NOMO-1 treated with dmso at 0.1 percent for 144 hours (cell line): Measurements from ENCODE around the gene WDR54.
"Not testable (repeated sequence)": the region's sequence is repeated elsewhere in the genome, so short reads cannot be mapped to it uniquely, and the experiment has no call there.

Experiments
- DNase-seq: peaks from one replicate; lab custom pipeline; 2025; ENCODE audit not compliant: unreplicated experiment; lab: John Stamatoyannopoulos, UW

The WDR54 gene

DNA sequence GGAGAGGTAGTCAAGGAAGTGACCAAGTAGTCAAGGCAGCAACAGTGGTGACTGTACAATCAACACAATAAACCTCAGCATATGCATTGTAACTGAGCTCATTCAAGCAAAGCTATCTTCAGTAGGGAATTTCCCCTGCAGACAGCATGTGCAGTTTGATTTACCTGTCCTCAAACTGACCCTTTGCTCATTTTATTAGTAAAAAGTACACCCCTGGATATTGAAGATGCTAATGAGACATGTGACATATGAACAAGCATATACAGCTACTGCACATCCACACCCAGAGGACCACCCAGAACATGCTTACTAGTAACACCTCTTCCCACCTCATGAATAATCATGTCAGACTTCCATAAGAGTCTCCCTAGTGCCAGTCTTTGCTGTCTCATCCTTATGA, 15.5 kb upstream of the WDR54 start:
- DNase-seq: no peak

DNA sequence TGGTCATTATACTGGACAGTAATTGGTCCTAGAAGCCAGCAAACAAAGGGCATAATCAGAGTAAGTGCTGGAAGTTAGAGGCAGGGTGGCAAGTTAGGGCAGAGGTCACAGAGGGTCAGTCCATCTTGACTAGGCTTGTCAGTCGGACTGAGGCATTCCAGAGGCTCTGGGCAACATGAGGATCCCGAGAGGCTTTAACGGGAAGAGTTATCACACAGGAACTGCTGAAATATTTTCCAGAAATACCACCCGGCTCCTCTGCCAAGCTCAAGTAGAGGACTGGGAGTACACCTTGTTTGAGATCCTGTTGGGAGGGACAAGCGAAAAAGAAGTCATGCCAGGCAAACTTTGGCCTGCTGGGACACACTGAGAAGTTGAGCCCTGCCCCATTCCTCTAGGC, 13.8 kb upstream of the WDR54 start:
- DNase-seq: no peak

DNA sequence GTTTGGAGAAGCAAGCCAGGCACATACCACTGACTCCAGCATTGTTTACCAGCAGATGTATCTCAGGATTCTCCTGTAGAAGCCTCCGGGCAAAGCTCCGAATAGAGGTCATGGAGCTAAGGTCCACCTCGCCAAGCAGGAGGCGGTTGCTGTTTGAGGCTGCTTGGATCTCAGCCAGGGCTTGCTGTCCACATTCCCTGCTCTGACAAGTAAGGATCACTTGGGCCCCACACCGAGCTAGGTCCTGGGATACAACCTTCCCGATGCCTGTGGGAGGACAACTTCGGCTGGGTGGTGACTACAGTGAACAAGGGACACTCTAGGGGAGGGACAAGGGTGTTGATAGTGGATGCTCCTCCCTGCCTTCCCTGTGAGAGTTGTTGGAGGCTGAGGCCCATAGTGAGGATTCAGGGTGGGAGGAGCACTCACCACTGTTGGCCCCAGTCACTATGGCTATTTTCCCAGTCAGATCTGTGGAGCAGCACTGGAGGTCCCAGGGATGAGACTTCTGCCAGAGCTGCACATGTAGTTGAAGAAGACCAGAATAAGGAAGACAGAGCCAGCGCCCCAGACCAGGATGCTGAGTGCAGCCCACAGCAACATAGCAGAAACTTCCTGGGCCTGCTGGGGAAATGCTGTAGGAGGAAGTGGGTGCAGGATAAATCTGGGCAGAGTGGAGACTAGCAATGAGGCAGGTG, 8.4 kb upstream of the WDR54 start:
- DNase-seq: no peak

DNA sequence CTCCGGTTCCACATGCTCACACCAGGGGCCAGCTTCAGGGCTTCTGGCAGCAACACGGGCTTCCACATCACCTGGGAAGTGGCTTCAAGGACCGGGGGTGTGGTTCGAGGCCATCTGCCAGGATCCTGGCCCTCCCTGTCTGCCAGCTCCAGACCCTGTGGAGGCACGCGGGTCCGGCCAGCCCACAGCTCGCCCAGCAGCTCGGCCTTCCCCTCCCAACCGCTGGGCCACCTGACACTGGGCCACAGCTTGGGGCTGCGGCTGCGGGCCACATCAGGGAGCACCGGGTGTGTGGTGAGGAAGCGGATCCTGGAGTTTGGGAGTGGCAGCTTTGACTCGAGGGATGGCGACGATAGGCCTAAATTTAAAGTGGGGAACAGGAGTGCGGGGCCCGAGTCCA, 7.1 kb upstream of the WDR54 start:
- DNase-seq: no peak

DNA sequence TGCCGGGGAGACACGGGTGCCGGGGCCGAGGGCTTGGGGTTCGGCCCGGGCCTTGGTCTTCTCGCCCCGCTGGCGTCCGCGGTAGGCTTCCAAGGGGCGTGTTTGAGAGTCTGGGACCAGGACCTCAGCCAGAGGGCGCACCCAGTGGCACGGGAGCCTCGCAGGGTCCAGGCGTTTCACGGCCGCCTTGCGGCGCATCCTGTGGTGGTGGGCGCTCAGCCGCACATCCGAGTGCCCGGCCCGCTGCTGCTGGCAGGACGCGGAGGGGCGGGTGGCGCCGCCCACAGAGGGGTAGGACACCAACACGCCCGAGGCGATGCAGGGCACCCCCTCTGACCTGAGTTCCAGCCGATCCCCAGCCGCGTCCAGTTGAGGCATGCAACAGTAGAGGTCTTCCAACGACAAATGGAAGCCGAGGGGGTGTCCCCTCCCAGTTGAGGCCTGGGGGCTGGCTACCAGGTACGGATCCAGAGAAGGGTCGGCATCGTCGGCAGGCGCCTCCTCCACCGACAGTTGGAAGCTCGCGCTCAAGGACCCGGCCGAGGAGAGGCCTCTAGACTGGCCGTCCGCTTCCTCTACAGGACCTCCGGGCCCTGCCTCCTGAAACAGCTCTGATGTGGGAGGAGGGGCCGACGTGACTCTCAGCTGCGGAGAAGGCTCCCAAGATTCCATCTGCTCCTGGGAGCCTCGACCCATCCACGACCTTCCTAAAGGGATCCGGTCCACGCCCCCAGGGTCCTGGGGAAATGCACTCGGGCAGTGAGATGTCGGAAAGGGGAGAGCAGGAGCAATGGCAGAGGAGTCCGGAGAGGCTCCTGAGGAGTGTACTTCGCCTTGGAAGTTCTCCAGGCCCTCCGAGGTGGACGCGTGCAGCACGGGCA, 6.4 kb upstream of the WDR54 start:
- no peak for DNase-seq

DNA sequence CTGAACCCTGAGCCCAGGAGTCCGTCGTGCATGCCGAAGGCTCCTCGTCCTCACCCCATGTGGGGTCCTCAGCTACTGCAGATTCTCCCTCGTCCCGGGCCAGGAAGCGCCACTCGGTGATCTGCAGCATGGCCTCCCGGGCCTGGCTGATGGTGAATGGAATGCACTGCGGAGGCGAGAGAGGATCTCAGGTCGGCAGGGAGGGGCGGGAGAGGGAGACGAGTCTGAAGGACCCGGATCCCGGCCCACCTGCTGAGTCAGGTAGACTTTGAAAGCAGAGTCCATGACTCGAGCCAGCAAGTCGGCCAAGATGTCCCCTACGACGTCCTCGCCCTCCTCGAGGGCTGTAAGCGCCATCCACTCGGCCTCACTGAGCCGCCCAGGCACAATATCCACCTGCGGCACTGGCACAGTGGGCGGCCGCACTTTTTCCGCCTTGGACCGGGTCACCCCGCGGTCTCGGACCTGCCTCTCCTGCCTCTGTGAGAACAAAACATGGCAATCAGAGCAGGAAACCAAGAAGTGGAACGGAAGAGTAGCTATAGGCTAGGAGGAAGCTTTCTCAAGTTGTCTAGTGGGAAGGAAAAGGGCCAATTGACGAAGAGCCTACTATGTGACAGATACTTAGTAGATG, 5.7 kb upstream of the WDR54 start:
- no peak for DNase-seq

DNA sequence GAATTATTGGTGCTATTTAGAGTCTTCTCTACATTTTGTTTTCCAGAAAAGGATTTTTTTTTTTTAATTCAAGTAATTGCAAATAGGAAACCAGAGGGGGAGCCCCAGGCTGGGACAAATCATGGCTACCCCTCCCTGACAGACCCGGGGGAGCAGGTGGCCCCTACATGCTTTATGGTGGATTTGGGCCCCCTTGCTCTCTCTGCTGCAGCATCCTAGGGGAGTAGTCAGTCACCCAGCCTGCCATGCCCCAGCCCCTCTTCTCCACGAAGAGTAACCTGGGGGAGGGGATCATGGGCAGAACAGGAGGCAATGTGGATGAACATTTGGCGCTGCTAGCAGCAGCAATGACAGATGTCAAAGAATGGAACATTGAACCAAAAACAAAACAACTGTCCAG, 4.8 kb upstream of the WDR54 start:
- no peak for DNase-seq

DNA sequence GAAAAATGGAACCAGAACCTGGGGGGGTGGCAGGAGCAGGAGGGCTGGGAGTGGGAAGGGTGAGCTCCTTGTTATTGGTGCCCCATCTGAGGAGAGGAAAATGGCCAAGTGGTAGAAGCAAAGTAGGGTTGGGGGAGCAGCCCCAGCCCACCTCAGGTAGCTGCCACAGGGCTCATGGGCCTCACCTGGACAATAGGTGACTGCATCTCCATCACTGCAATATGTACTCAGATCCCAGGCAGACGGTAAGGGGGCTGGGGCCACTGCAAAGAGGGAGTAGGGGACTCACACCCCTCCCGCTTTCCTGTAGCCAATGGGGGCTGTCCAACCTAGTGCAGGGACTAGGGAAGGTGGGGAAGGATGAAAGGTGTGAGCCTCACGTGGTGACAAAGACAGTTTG, 4.3 kb upstream of the WDR54 start:
- DNase-seq: no peak

DNA sequence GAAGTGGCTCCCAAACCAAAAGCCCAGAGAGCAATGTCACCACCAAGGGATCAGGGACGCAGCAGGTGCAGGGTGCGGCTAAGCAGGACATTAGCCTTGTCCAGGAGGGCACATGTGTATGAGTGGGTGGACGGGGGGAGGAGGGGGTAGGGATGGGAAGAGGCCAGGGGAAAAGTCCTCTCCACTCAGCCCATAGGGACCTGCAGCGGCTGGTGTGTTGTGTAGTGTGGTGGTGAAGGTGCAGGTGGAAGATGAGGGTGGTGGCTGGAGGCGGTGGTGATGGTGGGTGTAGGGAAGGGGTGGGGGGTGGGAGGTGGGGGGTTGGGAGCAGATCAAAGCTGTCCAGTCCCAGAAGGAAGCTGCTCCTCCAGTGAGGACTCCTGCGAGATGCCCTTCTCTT, 3.8 kb upstream of the WDR54 start:
- no peak for DNase-seq

DNA sequence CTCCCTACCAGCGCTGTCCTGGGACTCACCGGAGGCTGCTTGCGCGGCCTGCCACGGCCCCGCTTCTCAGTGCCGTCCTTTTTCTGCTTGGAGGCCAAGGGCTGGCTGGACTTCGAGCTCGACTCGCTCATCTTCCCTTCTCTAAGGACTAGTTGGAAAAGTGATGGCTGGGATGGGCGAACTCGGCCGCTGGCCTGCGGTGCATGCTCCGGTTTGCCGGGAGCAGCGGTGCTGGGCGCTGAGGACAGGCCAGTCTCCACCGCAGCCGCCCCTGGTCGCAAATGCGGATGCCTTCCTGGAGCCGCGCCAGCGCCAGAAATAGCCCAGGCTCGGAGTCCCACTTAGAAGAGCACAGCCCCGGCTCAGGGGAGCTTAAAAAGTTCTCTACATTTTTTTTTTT, 3.2 kb upstream of the WDR54 start:
- DNase-seq: no peak

DNA sequence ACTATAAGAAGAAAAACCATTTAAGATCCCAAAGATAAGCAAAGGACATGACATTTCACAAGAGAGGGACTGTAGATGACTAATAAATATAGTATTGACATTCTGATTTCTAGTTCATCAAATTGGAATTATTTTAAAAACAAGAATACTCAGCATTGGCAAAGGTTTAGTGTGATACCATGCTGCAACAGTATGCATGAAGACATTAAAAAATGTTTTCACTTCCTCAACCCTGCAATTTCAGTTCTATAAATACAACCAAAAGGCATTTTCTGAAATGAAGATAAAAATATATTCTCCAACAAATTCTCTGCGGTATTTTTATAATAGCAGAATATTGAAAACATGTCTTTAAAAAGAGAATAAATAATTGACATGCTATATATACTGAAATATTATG, 2.2 kb upstream of the WDR54 start:
- DNase-seq: no peak

DNA sequence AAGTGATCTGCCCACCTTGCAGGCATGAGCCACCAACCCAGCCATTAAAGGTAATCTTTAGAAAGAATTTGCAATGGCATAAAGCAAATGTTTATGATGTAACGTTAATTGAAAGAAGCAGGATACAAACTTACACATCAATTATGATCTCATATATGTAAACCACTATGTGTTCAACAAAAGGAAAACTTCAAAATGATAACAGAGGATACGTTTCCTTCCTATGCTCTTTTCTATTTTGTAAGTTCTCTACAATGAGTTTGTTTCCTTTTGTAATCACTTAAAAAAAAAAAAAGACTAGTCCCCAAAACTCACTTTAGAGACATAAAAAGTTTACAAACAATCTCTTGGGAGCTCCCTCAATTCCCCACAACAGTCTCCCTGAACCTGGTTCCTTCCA, 1.5 kb upstream of the WDR54 start:
- DNase-seq: no peak

DNA sequence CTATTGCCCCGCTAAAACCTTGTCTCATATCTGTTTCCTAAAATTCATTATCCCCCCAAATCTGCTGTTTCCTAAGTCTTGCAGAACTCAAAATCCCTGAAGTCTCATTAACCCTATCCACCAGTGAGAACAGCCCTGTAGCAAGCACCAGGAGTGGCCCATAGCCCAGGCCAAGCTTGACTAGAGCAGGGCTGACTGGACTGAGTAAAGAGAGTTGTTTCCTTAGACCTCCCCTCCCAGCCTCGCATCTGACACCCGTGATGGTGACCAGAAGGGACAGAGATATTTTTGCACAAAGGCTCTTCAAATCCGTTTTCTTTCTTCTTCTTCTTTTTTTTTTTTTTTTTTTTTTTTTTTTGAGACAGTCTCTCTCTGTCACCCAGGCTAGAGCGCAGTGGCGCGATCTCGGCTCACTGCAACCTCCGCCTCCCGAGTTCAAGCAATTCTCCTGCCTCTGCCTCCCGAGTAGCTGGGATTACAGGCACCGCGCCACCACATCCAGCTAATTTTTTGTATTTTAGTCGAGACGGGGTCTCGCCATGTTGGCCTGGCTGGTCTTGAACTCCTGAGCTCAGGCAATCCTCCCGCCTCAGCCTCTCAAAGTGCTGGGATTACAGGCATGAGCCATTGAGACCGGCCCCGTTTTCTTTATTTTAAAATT, 957 bp upstream of the WDR54 start:
- not testable (repeated sequence) for DNase-seq

DNA sequence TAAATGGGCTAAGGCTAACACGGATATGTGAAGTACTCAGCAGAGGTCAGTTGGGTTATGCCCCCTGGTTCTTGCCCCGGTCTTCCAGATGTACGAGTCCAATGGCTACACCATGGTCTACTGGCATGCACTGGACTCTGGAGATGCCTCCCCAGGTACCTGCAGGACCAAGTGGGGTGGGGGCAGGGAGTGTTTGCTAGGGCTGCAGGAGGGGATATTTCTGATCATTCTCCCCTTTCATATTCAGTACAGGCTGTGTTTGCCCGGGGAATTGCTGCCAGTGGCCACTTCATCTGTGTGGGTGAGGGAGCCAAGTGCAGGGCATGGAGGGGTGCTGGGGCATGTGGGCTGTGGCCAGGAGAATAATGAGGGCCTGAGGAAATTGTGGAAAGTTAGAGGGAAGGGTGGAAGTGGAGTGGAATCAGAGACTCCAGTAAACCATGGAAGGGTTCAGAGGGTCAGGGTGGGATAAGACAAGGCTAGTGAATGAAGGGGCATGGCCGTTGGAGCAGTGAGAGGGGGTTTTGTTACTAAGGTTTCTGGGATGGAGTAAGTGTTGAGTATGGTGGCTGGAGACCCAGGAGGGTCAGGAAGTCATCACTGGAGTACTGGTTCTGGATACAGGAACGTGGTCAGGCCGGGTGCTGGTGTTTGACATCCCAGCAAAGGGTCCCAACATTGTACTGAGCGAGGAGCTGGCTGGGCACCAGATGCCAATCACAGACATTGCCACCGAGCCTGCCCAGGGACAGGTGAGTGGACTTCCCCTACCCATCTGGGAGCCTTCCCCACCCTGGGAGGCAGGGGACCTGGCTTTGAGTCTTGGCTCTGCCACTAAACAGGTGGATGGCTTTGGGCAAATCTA, 1.9 kb downstream of the WDR54 start:
- no peak for DNase-seq

DNA sequence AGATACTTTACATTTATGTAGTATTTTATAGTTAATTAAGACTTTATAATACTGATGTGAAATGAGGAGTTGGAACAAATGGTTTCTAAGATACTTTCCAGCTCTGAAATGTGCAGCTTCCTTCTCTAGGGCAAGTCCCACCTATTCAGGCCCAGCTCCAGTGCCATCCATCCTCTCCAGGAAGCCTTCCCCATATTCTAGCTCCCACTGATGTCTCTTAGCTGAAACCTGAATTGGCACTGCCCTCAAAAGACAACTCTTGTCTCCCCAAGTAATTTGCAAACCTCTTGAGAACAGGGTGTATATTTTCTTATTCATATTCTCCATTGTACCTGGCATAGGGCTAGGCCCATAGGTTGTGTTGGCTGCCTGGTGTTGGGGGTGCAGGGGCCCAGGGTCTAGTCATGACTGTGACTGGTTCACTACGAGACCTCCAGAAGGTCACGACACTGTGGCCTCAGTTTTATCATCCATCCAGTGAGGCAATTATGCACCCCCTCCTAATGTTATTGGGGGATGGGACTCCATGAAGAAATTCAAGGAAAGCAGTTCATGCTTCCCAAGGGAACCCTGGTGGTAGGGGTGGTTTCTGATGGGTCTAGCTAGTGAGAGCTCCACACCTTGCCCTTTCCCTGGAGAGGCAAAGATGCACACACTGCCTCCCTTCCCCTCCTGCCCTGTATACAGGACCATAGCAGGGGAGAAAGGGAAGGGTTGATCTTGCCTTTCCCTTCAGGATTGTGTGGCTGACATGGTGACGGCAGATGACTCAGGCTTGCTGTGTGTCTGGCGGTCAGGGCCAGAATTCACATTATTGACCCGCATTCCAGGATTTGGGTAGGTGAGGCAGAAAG, 2.8 kb downstream of the WDR54 start:
- no peak for DNase-seq

DNA sequence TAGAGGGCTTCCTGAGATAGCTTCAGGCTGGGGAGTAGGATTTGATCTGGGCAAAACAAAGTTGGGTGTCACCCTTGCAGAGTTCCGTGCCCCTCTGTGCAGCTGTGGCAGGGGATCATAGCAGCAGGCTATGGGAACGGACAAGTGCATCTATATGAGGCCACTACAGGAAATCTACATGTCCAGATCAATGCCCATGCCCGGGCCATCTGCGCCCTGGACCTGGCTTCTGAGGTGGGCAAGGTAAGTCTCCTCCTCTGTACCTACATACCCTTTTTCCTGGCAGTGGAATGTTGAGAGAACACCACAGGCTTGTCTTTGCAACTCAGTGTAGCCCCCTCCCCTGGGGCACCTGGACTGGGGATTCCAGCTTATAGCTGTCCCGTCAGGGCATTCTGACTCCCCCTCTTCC, 3.5 kb downstream of the WDR54 start:
- DNase-seq: no peak

DNA sequence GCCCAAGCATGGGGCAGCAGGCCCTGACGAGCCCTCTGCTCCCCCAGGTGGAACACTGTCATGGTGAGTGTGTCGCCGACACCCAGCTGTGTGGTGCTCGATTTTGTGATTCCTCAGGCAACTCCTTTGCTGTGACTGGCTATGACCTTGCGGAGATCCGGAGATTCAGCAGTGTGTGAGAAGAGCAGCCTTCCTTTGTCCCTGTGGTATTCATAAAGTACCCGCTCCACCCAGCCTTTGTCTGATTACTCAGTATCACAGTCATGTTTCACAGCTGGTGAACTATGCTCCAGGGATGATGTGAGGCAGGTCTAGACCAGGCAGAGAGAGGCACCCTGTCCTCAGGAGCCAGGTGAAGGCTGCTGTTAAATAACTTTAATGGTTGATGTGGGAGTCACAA, 4.0 kb downstream of the WDR54 start:
- no peak for DNase-seq

DNA sequence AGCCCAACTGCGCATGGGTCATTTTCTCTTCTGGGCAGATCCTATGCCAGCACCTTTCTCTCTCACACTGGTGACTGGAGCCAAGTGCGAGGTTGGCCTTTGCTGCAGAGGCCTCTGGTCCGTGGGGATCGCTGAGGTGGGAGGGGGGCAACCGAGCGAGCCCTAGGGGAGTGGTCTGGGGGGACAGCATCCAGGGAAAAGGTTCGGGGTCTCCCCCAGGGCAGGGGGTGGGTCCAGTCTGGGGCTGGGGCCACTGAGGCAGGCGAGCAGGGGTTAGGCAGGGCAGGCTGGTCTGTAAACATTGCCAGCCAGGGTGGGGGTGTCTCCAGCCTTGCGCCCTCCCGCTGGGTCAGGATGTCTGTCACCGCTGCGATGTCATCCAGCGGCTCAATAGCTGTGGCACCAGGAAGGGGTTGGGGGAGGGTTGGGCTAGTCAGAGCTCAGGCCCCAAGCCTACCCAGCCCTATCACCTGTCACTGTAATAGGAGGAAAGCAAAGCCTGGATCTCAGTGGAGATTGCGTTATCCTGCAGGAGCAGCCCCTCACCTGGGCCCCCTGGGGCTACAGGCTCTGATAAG, 4.7 kb downstream of the WDR54 start:
- DNase-seq: no peak

DNA sequence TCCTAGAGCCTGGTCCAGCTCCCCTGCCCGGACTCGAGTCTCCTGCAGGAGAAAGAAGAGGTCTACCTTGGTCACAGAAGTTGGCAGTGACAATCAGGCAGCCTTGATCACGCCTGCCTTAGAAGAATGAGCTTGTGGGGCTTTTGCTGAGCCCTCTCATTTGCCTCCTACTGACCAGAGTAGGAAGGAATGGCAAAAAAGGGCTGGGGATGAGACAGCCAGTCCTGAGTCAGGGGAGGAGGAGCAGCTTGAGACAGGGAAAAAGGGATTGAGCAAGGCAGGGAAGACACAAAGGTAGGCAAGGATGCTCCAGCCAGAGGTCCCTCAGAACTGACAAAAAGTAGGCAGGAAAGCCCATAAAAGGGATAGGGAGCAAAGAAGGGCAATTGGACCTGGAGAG, 6.0 kb downstream of the WDR54 start:
- no peak for DNase-seq
